Duodenal mucosa (tissue), 2 donors: ENCODE data around the gene NKD1.

ENCODE experiments used
- H3K27ac ChIP-seq: one replicate; pipeline ENCODE4 v1.7.0; 2013; ENCODE audit warnings: low read depth, low read length
- H3K27me3 ChIP-seq, 2 donors: one replicate each; pipeline ENCODE4 v1.7.0; 2013; ENCODE audit warnings: low read length in 2 of 2, control low read depth in 1 of 2; ENCODE audit not compliant: insufficient read depth in 2 of 2, control insufficient read depth in 1 of 2
- H3K36me3 ChIP-seq, 2 donors: one replicate each; pipeline ENCODE4 v1.7.0; 2013; ENCODE audit warnings: low read length in 2 of 2, control low read depth in 1 of 2; ENCODE audit not compliant: insufficient read depth in 2 of 2, control insufficient read depth in 1 of 2
- H3K4me1 ChIP-seq, 2 donors: one replicate each; pipeline ENCODE4 v1.7.0; 2013; ENCODE audit warnings: low read length in 2 of 2, control low read depth in 1 of 2; ENCODE audit not compliant: insufficient read depth in 2 of 2, control insufficient read depth in 1 of 2
- H3K4me3 ChIP-seq, 2 donors: one replicate each; pipeline ENCODE4 v1.7.0; 2013; ENCODE audit warnings: low read length in 2 of 2, low read depth in 1 of 2
- H3K9ac ChIP-seq, 2 donors: one replicate each; pipeline ENCODE4 v1.7.0; 2013; ENCODE audit warnings: low read length in 2 of 2, low read depth in 1 of 2
- H3K9me3 ChIP-seq, 2 donors: one replicate each; pipeline ENCODE4 v1.7.0; 2013; ENCODE audit warnings: low read length in 2 of 2, control low read depth in 1 of 2; ENCODE audit not compliant: control insufficient read depth in 1 of 2

NKD1 gene

DNA sequence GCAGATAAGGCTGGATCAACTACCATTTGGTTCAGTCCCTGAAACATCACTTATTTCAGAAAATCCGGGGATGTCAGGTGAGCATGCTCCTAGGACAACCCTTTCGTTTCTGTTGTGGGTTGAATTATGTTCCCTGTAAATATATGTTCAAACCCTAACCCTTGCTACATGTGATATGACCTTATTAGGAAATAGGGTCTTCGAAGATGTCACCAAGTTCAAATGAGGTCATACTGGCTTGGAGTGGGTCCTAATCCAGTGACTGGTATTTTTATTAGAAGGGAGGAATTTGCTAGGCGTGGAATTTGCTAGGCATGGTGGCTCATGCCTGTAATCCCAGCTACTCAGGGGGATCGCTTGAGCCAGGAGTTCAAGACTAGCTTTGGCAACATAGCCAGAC, 111.6 kb downstream of the NKD1 start:
- no peaks in the 10 kb centered on the region for H3K36me3 ChIP-seq
- H3K27me3 ChIP-seq, result no peaks in the 10 kb centered on the region
- H3K9me3 ChIP-seq, result peaks cover 0 to 4% of the 10 kb centered on the region in 2 donors
- H3K9ac ChIP-seq, result no peak overlapping the region
- no peak overlapping the region for H3K27ac ChIP-seq
- no peak overlapping the region for H3K4me3 ChIP-seq
- H3K4me1 ChIP-seq, result peaks cover 0 to under 1% of the 10 kb centered on the region in 2 donors

DNA sequence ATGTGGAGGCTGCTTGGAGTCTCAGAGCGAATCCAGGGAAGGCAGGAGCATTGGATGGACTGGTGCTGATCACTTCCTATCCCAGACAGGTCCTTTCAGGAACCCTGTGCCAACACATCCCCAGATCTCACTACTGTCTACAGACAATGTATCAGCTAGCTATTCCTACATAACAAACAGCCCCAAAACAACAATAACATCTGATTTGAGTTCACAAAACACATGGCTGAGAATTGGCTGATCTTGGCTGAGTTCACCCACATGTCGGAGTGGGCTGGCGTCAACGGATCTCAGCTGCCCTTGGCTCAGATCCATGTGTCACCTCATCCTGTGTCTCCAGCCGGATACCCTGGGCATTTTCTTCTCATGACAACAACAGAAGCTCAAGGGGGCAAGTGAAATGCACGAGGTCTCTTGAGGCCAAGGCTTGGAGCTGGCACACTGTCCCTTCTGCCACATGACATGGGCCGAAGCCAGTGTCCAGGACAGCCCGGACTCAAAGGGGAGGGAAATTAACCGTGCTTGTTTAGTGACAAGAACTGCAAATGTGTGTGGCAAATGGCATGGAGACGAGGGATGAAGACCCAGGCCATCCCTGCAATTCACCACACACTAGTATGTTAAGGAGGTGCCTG, 114.2 kb downstream of the NKD1 start:
- H3K9ac ChIP-seq, result no peak overlapping the region
- H3K4me3 ChIP-seq, result no peak overlapping the region
- H3K9me3 ChIP-seq, result peaks cover 0 to 4% of the 10 kb centered on the region in 2 donors
- H3K4me1 ChIP-seq, result peaks cover 6 to 11% of the 10 kb centered on the region in 2 donors
- H3K27me3 ChIP-seq, result no peaks in the 10 kb centered on the region
- H3K27ac ChIP-seq, result no peak overlapping the region
- H3K36me3 ChIP-seq, result no peaks in the 10 kb centered on the region

DNA sequence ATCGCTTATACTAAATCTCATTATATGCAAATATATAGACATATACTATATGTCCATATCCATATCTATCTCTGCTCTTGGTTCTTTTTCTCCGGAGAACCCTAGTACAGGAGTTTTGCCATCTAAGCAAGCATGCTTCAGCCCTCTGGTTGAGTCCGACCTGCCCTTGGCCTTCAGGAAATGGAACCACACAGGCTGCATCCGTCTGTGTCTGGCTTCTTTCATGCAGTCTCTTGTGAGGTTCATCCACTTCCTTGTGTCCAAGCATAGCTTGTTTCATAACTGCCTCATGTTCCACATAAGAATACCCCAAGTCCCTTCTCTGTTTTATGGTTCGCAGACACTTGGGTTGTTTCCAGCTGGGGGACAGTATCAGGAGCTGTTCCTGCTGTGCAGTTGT, 116.1 kb downstream of the NKD1 start:
- Histone ChIP-seq H3K9me3 (peaks cover 0 to 4% of the 10 kb centered on the region in 2 donors), H3K9ac (no peak overlapping the region), H3K4me3 (no peak overlapping the region), H3K27ac (no peak overlapping the region), H3K36me3 (no peaks in the 10 kb centered on the region), H3K4me1 (peaks cover 14 to 17% of the 10 kb centered on the region in 2 donors), H3K27me3 (no peaks in the 10 kb centered on the region)

GRCh38 chr16:50665128-50665878, 117.1 kb downstream of the NKD1 start:
- Histone ChIP-seq H3K9me3 (peaks cover 0 to 4% of the 10 kb centered on the region in 2 donors), H3K4me3 (peak overlapping the region; percentile 66 to 68), H3K27ac (no peak overlapping the region), H3K4me1 (peaks cover 14 to 17% of the 10 kb centered on the region in 2 donors), H3K36me3 (no peaks in the 10 kb centered on the region), H3K27me3 (no peaks in the 10 kb centered on the region), H3K9ac (peak overlapping the region; percentile 43 to 59)

GRCh38 chr16:50666658-50667496, 118.7 kb downstream of the NKD1 start:
- H3K27me3 ChIP-seq, result no peaks in the 10 kb centered on the region
- peaks cover 14 to 17% of the 10 kb centered on the region in 2 donors for H3K4me1 ChIP-seq
- H3K4me3 ChIP-seq, result no peak overlapping the region
- peak overlapping the region in 1 of 2 donors; percentile 25 for H3K9ac ChIP-seq
- peaks cover 0 to 3% of the 10 kb centered on the region in 2 donors for H3K36me3 ChIP-seq
- H3K27ac ChIP-seq, result no peak overlapping the region
- peaks cover 2 to 13% of the 10 kb centered on the region in 2 donors for H3K9me3 ChIP-seq

DNA sequence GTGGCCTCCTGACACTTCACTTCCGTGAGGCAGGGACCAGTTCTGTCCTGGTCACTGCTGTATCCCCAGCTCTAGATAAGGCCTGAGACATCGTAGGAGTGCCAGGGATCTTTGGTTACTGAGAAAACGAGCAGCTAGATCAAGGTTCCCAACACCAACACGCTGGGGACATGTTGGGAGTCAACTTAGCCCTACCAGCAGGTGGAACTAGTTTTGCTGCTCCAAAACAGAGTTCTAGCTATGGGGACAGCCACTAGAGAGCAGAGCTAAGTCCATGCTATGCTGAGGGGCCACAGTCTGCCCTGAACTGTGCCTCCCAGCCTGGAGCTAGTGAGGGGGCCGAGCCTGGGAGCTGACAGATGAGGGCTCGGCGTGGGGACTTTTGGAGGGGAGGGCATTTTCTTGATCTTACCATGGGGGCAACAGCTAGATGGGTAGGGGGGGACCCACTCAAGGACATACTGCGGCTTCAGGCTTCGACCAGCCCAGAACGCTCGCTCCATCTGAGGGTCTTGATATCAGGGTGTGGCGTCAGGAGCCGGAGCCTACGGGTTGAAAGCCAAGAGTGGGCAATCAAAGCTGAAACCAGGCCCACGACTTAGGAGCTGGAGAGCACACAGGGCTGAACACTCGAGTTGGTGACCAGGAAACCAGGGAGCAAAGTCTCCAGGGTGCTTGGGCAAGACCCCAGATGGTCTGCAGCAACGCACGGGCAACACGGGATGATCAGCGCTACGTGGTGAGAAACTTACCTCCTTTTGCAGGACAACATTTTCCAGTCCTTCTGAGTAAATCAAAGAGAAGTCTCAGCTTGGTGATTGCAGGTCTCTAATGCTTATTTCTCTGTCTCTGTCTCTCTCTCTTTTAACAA, 119.5 kb downstream of the NKD1 start:
- Histone ChIP-seq H3K9ac (no peak overlapping the region), H3K27me3 (no peaks in the 10 kb centered on the region), H3K9me3 (peaks cover 10 to 17% of the 10 kb centered on the region in 2 donors), H3K36me3 (peaks cover 2 to 8% of the 10 kb centered on the region in 2 donors), H3K27ac (no peak overlapping the region), H3K4me3 (no peak overlapping the region), H3K4me1 (peaks cover 14 to 17% of the 10 kb centered on the region in 2 donors)

DNA sequence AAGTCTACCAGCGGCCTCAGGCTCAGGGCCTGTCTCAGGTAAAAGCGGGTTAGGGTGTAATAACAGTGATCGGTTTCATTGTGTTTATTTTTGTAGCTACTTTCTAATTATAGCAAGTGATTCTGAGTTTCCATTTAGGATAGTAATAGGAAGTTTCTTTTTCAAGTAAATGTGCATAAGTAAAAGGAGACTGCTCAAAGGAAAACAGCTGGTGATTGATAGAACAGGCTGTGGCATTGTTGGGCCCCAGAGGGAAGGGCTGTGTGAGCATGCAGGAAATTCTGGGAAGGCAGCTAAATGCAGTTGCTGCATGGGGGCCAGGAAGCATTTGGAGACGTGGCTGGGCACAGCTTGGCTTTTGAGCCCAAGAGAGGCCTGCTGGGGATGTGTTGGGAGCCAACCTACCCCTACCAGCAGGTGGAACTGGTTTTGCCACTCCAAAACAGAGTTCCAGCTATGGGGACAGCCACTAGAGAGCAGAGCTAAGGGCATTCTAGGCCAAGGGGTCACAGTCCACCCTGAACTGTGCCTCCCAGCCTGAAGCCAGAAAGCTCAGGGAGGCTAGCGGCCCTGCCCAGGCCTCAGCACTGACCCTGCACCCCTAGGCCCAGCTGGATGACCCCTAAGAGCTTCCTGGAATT, 120.3 kb downstream of the NKD1 start:
- H3K4me1 ChIP-seq, result peaks cover 14 to 17% of the 10 kb centered on the region in 2 donors
- H3K36me3 ChIP-seq, result peaks cover 6 to 8% of the 10 kb centered on the region in 2 donors
- H3K27ac ChIP-seq, result no peak overlapping the region
- no peak overlapping the region for H3K9ac ChIP-seq
- peaks cover 12 to 20% of the 10 kb centered on the region in 2 donors for H3K9me3 ChIP-seq
- no peak overlapping the region for H3K4me3 ChIP-seq
- H3K27me3 ChIP-seq, result no peaks in the 10 kb centered on the region

GRCh38 chr16:50669741-50670140, 121.5 kb downstream of the NKD1 start:
- Histone ChIP-seq H3K9ac (no peak overlapping the region), H3K36me3 (peaks cover 8 to 11% of the 10 kb centered on the region in 2 donors), H3K4me1 (peaks cover 14 to 17% of the 10 kb centered on the region in 2 donors), H3K27ac (no peak overlapping the region), H3K4me3 (no peak overlapping the region), H3K27me3 (no peaks in the 10 kb centered on the region), H3K9me3 (peaks cover 15 to 20% of the 10 kb centered on the region in 2 donors)

- Histone ChIP-seq H3K36me3 (peaks cover 12 to 14% of the 10 kb centered on the region in 2 donors), H3K9ac (no peak overlapping the region), H3K9me3 (peaks cover 15 to 20% of the 10 kb centered on the region in 2 donors), H3K4me1 (peaks cover 12 to 14% of the 10 kb centered on the region in 2 donors), H3K27ac (no peak overlapping the region), H3K27me3 (no peaks in the 10 kb centered on the region), H3K4me3 (no peak overlapping the region)
Measured at GRCh38 chr16:50670476-50670875, 122.3 kb downstream of the NKD1 start.
